ENCODE results near the gene SULT6B1. TPM values are rescaled to one million over a fixed set of nuclear protein-coding genes. Genes with fewer than 3 reads are reported as not detected.

The SULT6B1 gene
- polyA plus RNA-seq, 3 donors: not detected

DNA sequence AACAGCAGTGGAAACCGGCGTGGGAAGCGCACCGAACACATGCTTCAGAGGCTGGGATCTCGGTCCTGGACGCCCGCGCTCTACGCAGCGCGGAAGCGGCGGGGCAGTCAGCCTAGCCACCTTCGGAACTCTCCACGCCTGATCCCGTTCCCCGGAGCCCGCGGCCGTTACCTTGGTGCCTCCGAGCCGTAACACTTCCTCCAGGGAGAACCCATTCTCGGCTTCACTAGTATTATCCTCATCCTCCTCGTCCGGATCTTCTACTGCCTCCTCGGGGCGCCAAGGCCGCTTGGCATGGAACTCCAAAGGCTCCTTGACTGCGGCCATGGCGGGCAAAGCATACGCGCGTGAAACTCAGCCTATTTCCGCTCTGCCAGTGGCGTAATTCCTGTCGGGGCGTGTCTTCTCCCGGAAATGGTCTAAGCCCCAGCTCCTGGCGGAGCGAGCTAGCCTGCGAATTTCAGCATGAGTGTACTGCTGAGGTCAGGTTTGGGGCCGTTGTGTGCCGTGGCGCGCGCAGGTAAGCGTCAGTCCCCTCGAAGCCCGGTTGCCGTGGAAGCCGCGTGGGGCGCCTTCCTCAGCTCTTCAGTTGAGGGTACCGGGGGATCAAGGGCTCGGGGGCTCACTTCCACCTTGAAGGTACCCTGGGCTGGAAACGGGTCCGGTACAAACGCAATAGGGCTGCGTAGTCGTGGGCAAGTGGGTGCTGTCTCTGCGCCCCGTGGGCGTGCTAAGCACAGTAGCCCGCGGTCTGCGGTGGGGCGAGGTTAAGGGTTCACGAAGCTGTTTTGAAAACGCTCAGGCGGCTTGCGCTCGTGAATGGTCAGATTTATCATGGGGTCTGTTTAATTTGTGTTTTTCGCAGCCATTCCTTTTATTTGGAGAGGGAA is 43.0 kb upstream of the SULT6B1 start, which contains the start of the genes CEBPZ and NDUFAF7:
CEBPZ (minus strand) TSS at position 356 of the 890 bp plus-strand sequence; CDS start at position 327, 29 bp downstream.
NDUFAF7 (plus strand) TSS at position 418 of the 890 bp plus-strand sequence; CDS start at position 466, 48 bp downstream.
- Histone ChIP-seq H2AFZ (ENCODE audit: insufficient read depth, low read depth, low read length, poor library complexity, severe bottlenecking) (peak within 1 kb of the TSS; percentile 97), H3K9ac (ENCODE audit: insufficient read depth, low read length, poor library complexity, severe bottlenecking) (peak within 1 kb of the TSS; percentile 88), H3K4me2 (replicated peaks; ENCODE audit: extremely low read depth, low read length, poor library complexity, severe bottlenecking) (peak within 1 kb of the TSS; percentile 97), H3K9me3 (replicated peaks in 1 of 2; ENCODE audit: control insufficient read depth in 1 of 2, insufficient read depth in 1 of 2, low read length in 2 of 2) (no peaks in the 10 kb centered on the region), H3K36me3 (replicated peaks in 1 of 2; ENCODE audit: control insufficient read depth in 1 of 2, insufficient read depth in 2 of 2, low read length in 2 of 2) (peaks cover 26 to 38% of the 10 kb centered on the region in 2 donors), H4K20me1 (ENCODE audit: insufficient read depth, low read length) (peaks cover 17% of the 10 kb centered on the region), H3K4me1 (ENCODE audit: control insufficient read depth in 1 of 2, insufficient read depth in 2 of 2, low read length in 2 of 2) (peaks cover 23 to 27% of the 10 kb centered on the region in 2 donors), H3K27me3 (ENCODE audit: control insufficient read depth in 2 of 2, insufficient read depth in 2 of 2, low read length in 2 of 2) (no peaks in the 10 kb centered on the region), H3K79me2 (ENCODE audit: insufficient read depth, low read length) (peaks cover 87% of the 10 kb centered on the region), H3K4me3 (replicated peaks in 1 of 3; ENCODE audit: low read depth in 2 of 3, low read length in 3 of 3) (peak within 1 kb of the TSS; percentile 70 to 96 (median 87)), H3K27ac (ENCODE audit: low read depth in 1 of 2, low read length in 2 of 2) (peak within 1 kb of the TSS; percentile 86 to 96)
- Mint-ChIP-seq H3K27me3 (ENCODE audit: low read depth in 3 of 3) (no peaks in the 10 kb centered on the region), H3K9me3 (peaks cover 0 to 3% (median 0%) of the 10 kb centered on the region in 7 donors), H3K27ac (no peak within 1 kb of the TSS), H3K4me1 (no peaks in the 10 kb centered on the region), H3K36me3 (peaks cover 41 to 44% of the 10 kb centered on the region in 2 donors), H3K4me3 (no peak within 1 kb of the TSS)
- WGBS (ENCODE audit: insufficient coverage): under 1% methylated on average over 71 of the region's 73 CpGs
- intact Hi-C loops (cut with micrococcal nuclease): loop anchor here (5.0 kb wide), 1 partner anchor 34 kb away; the partner anchor contains the start of gene CEBPZOS (in 2 of the 2)
- TF ChIP-seq, protein P1, sequence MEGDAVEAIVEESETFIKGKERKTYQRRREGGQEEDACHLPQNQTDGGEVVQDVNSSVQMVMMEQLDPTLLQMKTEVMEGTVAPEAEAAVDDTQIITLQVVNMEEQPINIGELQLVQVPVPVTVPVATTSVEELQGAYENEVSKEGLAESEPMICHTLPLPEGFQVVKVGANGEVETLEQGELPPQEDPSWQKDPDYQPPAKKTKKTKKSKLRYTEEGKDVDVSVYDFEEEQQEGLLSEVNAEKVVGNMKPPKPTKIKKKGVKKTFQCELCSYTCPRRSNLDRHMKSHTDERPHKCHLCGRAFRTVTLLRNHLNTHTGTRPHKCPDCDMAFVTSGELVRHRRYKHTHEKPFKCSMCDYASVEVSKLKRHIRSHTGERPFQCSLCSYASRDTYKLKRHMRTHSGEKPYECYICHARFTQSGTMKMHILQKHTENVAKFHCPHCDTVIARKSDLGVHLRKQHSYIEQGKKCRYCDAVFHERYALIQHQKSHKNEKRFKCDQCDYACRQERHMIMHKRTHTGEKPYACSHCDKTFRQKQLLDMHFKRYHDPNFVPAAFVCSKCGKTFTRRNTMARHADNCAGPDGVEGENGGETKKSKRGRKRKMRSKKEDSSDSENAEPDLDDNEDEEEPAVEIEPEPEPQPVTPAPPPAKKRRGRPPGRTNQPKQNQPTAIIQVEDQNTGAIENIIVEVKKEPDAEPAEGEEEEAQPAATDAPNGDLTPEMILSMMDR (IDR thresholded peaks at IDR 0.05): no peak
- DNase-seq: peak; percentile 87 to 88 (median 88)

DNA sequence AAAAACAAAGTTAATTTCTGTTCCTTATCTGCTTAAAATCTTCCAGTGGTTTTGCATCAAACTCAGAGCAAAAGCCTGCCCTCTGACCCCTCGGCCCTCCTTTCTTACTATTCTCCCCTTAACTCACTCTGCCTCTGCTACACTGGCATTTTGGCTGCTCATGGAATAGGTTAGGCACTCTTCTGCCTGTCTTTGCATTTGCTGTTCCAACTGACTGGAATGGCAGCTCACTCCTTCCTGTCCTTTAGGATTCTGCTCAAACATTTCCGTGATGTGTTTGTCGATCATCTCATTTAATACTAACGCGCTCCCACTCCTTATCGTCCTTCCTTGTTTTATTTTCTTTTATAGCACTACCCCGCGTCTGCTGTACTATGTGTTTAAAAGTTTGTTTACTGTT is 42.1 kb upstream of the SULT6B1 start:
- peaks cover 93% of the 10 kb centered on the region for H3K79me2 ChIP-seq (ENCODE audit: insufficient read depth, low read length)
- H3K4me3 Mint-ChIP-seq: no peak overlapping the region
- no peaks in the 10 kb centered on the region for H3K9me3 ChIP-seq (replicated peaks in 1 of 2; ENCODE audit: control insufficient read depth in 1 of 2, insufficient read depth in 1 of 2, low read length in 2 of 2)
- H4K20me1 ChIP-seq (ENCODE audit: insufficient read depth, low read length): peaks cover 22% of the 10 kb centered on the region
- H3K9ac ChIP-seq (ENCODE audit: insufficient read depth, low read length, poor library complexity, severe bottlenecking): peak overlapping the region; percentile 88
- TF ChIP-seq, protein P1 (IDR thresholded peaks at IDR 0.05): no peak
- intact Hi-C loops (cut with micrococcal nuclease): loop anchor here (1.0 to 5.0 kb wide), 2 partner anchors 12 to 33 kb away; partner anchors contain the start of gene CEBPZOS (in 2 of the 2)
- peak overlapping the region; percentile 86 to 96 for H3K27ac ChIP-seq (ENCODE audit: low read depth in 1 of 2, low read length in 2 of 2)
- H3K36me3 Mint-ChIP-seq: peaks cover 39 to 41% of the 10 kb centered on the region in 2 donors
- no peaks in the 10 kb centered on the region for H3K27me3 ChIP-seq (ENCODE audit: control insufficient read depth in 2 of 2, insufficient read depth in 2 of 2, low read length in 2 of 2)
- peaks cover 4% of the 10 kb centered on the region for H3K4me1 Mint-ChIP-seq
- H3K27ac Mint-ChIP-seq: no peak overlapping the region
- 0% methylated on average over 1 of the region's 8 CpGs for WGBS (ENCODE audit: insufficient coverage)
- H3K4me3 ChIP-seq (replicated peaks in 1 of 3; ENCODE audit: low read depth in 2 of 3, low read length in 3 of 3): peak overlapping the region; percentile 70 to 96 (median 87)
- H3K4me2 ChIP-seq (replicated peaks; ENCODE audit: extremely low read depth, low read length, poor library complexity, severe bottlenecking): peak overlapping the region; percentile 97
- peaks cover 18 to 36% of the 10 kb centered on the region in 2 donors for H3K36me3 ChIP-seq (replicated peaks in 1 of 2; ENCODE audit: control insufficient read depth in 1 of 2, insufficient read depth in 2 of 2, low read length in 2 of 2)
- H3K27me3 Mint-ChIP-seq (ENCODE audit: low read depth in 3 of 3): no peaks in the 10 kb centered on the region
- peak overlapping the region; percentile 97 for H2AFZ ChIP-seq (ENCODE audit: insufficient read depth, low read depth, low read length, poor library complexity, severe bottlenecking)
- peaks cover 23 to 27% of the 10 kb centered on the region in 2 donors for H3K4me1 ChIP-seq (ENCODE audit: control insufficient read depth in 1 of 2, insufficient read depth in 2 of 2, low read length in 2 of 2)
- DNase-seq: no peak
- no peaks in the 10 kb centered on the region for H3K9me3 Mint-ChIP-seq

Measured in CD14-positive monocyte (primary cell).